Measurements from ENCODE around the gene ZFAND6.

Gene ZFAND6

GRCh38 chr15:80115021-80115420 lies 55.5 kb downstream of the ZFAND6 start:
- ATAC-seq = no peak
- no peak for TF ChIP-seq ZNF565 (CRISPR knock-in tag; conservative IDR thresholded peaks at IDR 0.05; ENCODE audit: low read depth)
- TF ChIP-seq RARB (CRISPR knock-in tag; IDR thresholded peaks at IDR 0.05) = no peak
- TF ChIP-seq OSR1 (CRISPR knock-in tag; IDR thresholded peaks at IDR 0.05) = no peak
- no peak for TF ChIP-seq CSRNP3 (CRISPR knock-in tag; IDR thresholded peaks at IDR 0.05)
- no peak for TF ChIP-seq TCF4 (CRISPR knock-in tag; IDR thresholded peaks at IDR 0.05; ENCODE audit: borderline replicate concordance)
- TF ChIP-seq PATZ1 (CRISPR knock-in tag; IDR thresholded peaks at IDR 0.05; ENCODE audit: borderline replicate concordance) = no peak
- no peak for TF ChIP-seq TOX (CRISPR knock-in tag; IDR thresholded peaks at IDR 0.05; ENCODE audit: borderline replicate concordance)
- TF ChIP-seq BACH2 (CRISPR knock-in tag; IDR thresholded peaks at IDR 0.05; ENCODE audit: borderline replicate concordance) = no peak
- no peak for TF ChIP-seq TSHZ2 (CRISPR knock-in tag; IDR thresholded peaks at IDR 0.05)
- TF ChIP-seq CREB5 (CRISPR knock-in tag; IDR thresholded peaks at IDR 0.05; ENCODE audit: low read depth) = no peak
- TF ChIP-seq ZFP3 (CRISPR knock-in tag; IDR thresholded peaks at IDR 0.05) = no peak
- no peak for TF ChIP-seq CSDC2 (CRISPR knock-in tag; IDR thresholded peaks at IDR 0.05)
- TF ChIP-seq POU6F1 (CRISPR knock-in tag; IDR thresholded peaks at IDR 0.05; ENCODE audit: borderline replicate concordance, low read depth) = no peak

- TF ChIP-seq TCF4 (CRISPR knock-in tag; IDR thresholded peaks at IDR 0.05; ENCODE audit: borderline replicate concordance) = no peak
- no peak for TF ChIP-seq POU6F1 (CRISPR knock-in tag; IDR thresholded peaks at IDR 0.05; ENCODE audit: borderline replicate concordance, low read depth)
- TF ChIP-seq ZFP30 (CRISPR knock-in tag; IDR thresholded peaks at IDR 0.05) = no peak
- no peak for TF ChIP-seq ARNTL (CRISPR knock-in tag; IDR thresholded peaks at IDR 0.05; ENCODE audit: borderline replicate concordance, low read depth)
- no peak for TF ChIP-seq RARB (CRISPR knock-in tag; IDR thresholded peaks at IDR 0.05)
- no peak for TF ChIP-seq ZFP3 (CRISPR knock-in tag; IDR thresholded peaks at IDR 0.05)
- no peak for ATAC-seq
Observed at GRCh38 chr15:80118956-80119355, 59.5 kb downstream of the ZFAND6 start.

- TF ChIP-seq ZFP30 (CRISPR knock-in tag; IDR thresholded peaks at IDR 0.05) (no peak), PPARA (CRISPR knock-in tag; IDR thresholded peaks at IDR 0.05; ENCODE audit: borderline replicate concordance) (no peak)
- ATAC-seq = no peak
Observed at GRCh38 chr15:80120636-80121035, 61.2 kb downstream of the ZFAND6 start.

- ATAC-seq = no peak
- TF ChIP-seq TOX (CRISPR knock-in tag; IDR thresholded peaks at IDR 0.05; ENCODE audit: borderline replicate concordance) (no peak), POU6F1 (CRISPR knock-in tag; IDR thresholded peaks at IDR 0.05; ENCODE audit: borderline replicate concordance, low read depth) (no peak), BACH2 (CRISPR knock-in tag; IDR thresholded peaks at IDR 0.05; ENCODE audit: borderline replicate concordance) (no peak), ARNTL (CRISPR knock-in tag; IDR thresholded peaks at IDR 0.05; ENCODE audit: borderline replicate concordance, low read depth) (no peak)
Observed at GRCh38 chr15:80121546-80121945, 62.1 kb downstream of the ZFAND6 start.

All from SK-N-SH treated with all-trans-retinoic acid at 6 μM for 48 hours (cell line).